OCI-LY3 (cell line): ENCODE data around the gene SACM1L.

Experiments
- EZH2phosphoT487 ChIP-seq: fragments of 200-600 bp; shearing (Covaris generic); IDR thresholded peaks from 2 replicates; pipeline ENCODE4 v1.6.1; 2018; ENCODE audit warnings: antibody characterized with exemption, mixed run types, low read depth
- TF ChIP-seq, protein P1 (sequence below): fragments of 200-600, 300-600 bp; sonication (generic); IDR thresholded peaks from 2 replicates; pipeline ENCODE4 v1.5.1; 2014; ENCODE audit warnings: antibody characterized with exemption, low read length, low read depth

DNA sequence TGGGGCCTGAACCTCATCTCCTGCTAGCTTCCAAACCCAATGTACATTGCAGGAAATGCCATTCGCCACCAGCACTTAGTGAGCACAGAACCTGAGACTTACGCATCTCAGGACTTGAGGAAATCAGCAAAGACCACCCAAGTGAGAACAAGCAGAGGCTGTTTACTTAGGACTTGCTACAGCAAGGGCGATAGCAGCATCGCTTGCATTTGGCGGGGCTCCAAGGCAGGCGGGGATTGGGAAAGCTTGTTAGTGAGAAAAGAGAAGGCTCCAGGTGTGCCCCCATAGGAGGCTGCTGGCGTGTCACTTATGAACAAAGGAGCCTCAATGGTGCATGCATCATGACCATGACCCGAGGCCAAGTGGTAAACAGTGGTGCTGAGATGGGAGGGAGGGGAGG is 87.4 kb downstream of the SACM1L start:
- TF ChIP-seq, protein P1, sequence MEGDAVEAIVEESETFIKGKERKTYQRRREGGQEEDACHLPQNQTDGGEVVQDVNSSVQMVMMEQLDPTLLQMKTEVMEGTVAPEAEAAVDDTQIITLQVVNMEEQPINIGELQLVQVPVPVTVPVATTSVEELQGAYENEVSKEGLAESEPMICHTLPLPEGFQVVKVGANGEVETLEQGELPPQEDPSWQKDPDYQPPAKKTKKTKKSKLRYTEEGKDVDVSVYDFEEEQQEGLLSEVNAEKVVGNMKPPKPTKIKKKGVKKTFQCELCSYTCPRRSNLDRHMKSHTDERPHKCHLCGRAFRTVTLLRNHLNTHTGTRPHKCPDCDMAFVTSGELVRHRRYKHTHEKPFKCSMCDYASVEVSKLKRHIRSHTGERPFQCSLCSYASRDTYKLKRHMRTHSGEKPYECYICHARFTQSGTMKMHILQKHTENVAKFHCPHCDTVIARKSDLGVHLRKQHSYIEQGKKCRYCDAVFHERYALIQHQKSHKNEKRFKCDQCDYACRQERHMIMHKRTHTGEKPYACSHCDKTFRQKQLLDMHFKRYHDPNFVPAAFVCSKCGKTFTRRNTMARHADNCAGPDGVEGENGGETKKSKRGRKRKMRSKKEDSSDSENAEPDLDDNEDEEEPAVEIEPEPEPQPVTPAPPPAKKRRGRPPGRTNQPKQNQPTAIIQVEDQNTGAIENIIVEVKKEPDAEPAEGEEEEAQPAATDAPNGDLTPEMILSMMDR = no peak
- no peak for TF ChIP-seq EZH2phosphoT487
